ENCODE results near the gene USF3. TPM values are rescaled to one million over a fixed set of nuclear protein-coding genes. Genes with fewer than 3 reads are reported as not detected.

The USF3 gene
- total and polyA plus RNA-seq, 9 of the 15 experiments (the other 6 are each of a cell fraction or from before 2014, with no cell fraction given) = 1.4 to 6.9 (median 3.1) TPM

GRCh38 chr3:113741086-113741485 is 44.6 kb upstream of the USF3 start:
- CTCF ChIA-PET (ENCODE audit: low intra/inter-chr PET ratio) = no interaction called here
- peaks cover 22% of the 10 kb centered on the region for H4K20me1 ChIP-seq (replicated peaks; ENCODE audit: control insufficient read depth, insufficient read depth, low read length)
- peaks cover 8 to 10% of the 10 kb centered on the region in 2 experiments for H3K4me1 ChIP-seq (replicated peaks in 1 of 2; ENCODE audit: control insufficient read depth in 2 of 2, insufficient read depth in 2 of 2, low read length in 2 of 2)
- no peak for TF ChIP-seq MAFG (tag; conservative IDR thresholded peaks at IDR 0.05)
- no peak for TF ChIP-seq ZNF121 (CRISPR knock-in tag; conservative IDR thresholded peaks at IDR 0.05)
- TF ChIP-seq ATF3 (IDR thresholded peaks at IDR 0.05) = no peak
- no peak for TF ChIP-seq ATF3 (CRISPR knock-in tag; conservative IDR thresholded peaks at IDR 0.05)
- TF ChIP-seq CCAR2 (IDR thresholded peaks at IDR 0.05; ENCODE audit: low read depth, low read length) = no peak
- TF ChIP-seq FOSL1 (tag; conservative IDR thresholded peaks at IDR 0.05) = no peak
- no peak for TF ChIP-seq CHD1 (IDR thresholded peaks at IDR 0.05; ENCODE audit: low read length)
- no peak for TF ChIP-seq GTF2F1 (IDR thresholded peaks at IDR 0.05; ENCODE audit: low read depth, low read length)
- no peak for TF ChIP-seq HMGXB4 (CRISPR knock-in tag; IDR thresholded peaks at IDR 0.05)
- no peak for TF ChIP-seq GTF2E2 (tag; IDR thresholded peaks at IDR 0.05)
- TF ChIP-seq RFX1 (IDR thresholded peaks at IDR 0.05) = no peak
- TF ChIP-seq SAFB (IDR thresholded peaks at IDR 0.05; ENCODE audit: borderline replicate concordance, low read depth, low read length) = no peak
- TF ChIP-seq ZNF436 (CRISPR knock-in tag; IDR thresholded peaks at IDR 0.05) = no peak
- no peak for TF ChIP-seq ATF7 (IDR thresholded peaks at IDR 0.05)
- TF ChIP-seq TRIM25 (IDR thresholded peaks at IDR 0.05; ENCODE audit: borderline replicate concordance) = no peak
- no peak for TF ChIP-seq ZBTB34 (CRISPR knock-in tag; IDR thresholded peaks at IDR 0.05)
- no peak for TF ChIP-seq WHSC1 (IDR thresholded peaks at IDR 0.05; ENCODE audit: low read length)
- TF ChIP-seq MXD1 (CRISPR knock-in tag; IDR thresholded peaks at IDR 0.05; ENCODE audit: borderline replicate concordance, poor library complexity, severe bottlenecking) = no peak

More at GRCh38 chr3:113741086-113741485, 44.6 kb upstream of the USF3 start:
- H2AFZ ChIP-seq (ENCODE audit: low read depth, low read length) = no peak overlapping the region
- no peak for FAIRE-seq
- peak overlapping the region; percentile 35; the same call in 2 of the 3 replicates for H3K27ac ChIP-seq (ENCODE audit: extremely low read depth, low read depth, low read length)
- POLR2A ChIA-PET = interaction anchor here (1.1 to 1.4 kb wide), 3 partner anchors 9 to 501 kb away, joined by 3 to 4 read pairs (median 3); no protein-coding TSS in a partner anchor
- intact Hi-C loops (cut with micrococcal nuclease) = no loop called here
- DNase-seq (ENCODE audit: extremely low read depth in 1 of 4, low spot score in 3 of 4) = no peak
- peaks cover 40% of the 10 kb centered on the region; the same call in 1 of the 3 replicates for H3K36me3 ChIP-seq (ENCODE audit: control insufficient read depth, insufficient read depth, low read length)
- 53% methylated on average over 5 of the region's 5 CpGs for WGBS (ENCODE audit: insufficient coverage, low coverage, missing lambda C conversion rate)
- H3K79me2 ChIP-seq (ENCODE audit: control insufficient read depth, insufficient read depth, low read length) = peaks cover 100% of the 10 kb centered on the region
- H3K9ac ChIP-seq (ENCODE audit: insufficient read depth in 1 of 2, low read depth in 2 of 2, low read length in 2 of 2) = no peak overlapping the region
- H3K9me3 ChIP-seq (replicated peaks; ENCODE audit: control insufficient read depth, insufficient read depth, low read depth, low read length) = no peaks in the 10 kb centered on the region
- peak overlapping the region; percentile 10; the same call in 1 of the 2 replicates for H3K4me2 ChIP-seq (ENCODE audit: insufficient read depth, low read length)
- H3K27me3 ChIP-seq (ENCODE audit: control insufficient read depth in 2 of 2, insufficient read depth in 2 of 2, low read length in 2 of 2) = no peaks in the 10 kb centered on the region
- BruUV-seq (replicated peaks) = no TSS peak
- ATAC-seq = no peak
- no peak overlapping the region for H3K4me3 ChIP-seq
- H3K9me1 ChIP-seq (ENCODE audit: control insufficient read depth, insufficient read depth, low read length) = no peaks in the 10 kb centered on the region
- in situ Hi-C loops (cut with MboI) = loop anchor here (5.0 kb wide), 1 partner anchor 176 kb away; no protein-coding TSS in a partner anchor
